Mesenchymal stem cell (in vitro differentiated cells and primary cell): Measurements from ENCODE around the gene PPEF1. TPM values are rescaled to one million over a fixed set of nuclear protein-coding genes. Genes with fewer than 3 reads are reported as not detected.

ENCODE experiments used
- DNase-seq: peaks from one replicate; pipeline ENCODE4 v3.0.0-alpha.2; 2013
- H2AFZ ChIP-seq: one replicate; pipeline ENCODE4 v1.6.1; 2013; ENCODE audit warnings: low read depth, mild to moderate bottlenecking, control low read depth, inconsistent platforms, low read length, moderate library complexity
- H2AK5ac ChIP-seq: 2 replicates; pipeline ENCODE4 v1.6.1; 2013; ENCODE audit warnings: low read length, moderate library complexity, mild to moderate bottlenecking, inconsistent platforms; ENCODE audit not compliant: severe bottlenecking
- H2BK120ac ChIP-seq: one replicate; pipeline ENCODE4 v1.6.1; 2013; ENCODE audit warnings: low read depth, mild to moderate bottlenecking, inconsistent platforms, low read length, moderate library complexity
- H2BK12ac ChIP-seq, 2 experiments: one replicate each; pipeline ENCODE4 v1.6.1; 2013; ENCODE audit warnings: inconsistent platforms in 2 of 2, low read length in 2 of 2, mild to moderate bottlenecking in 2 of 2, moderate library complexity in 2 of 2, control low read depth in 1 of 2
- H2BK15ac ChIP-seq: one replicate; pipeline ENCODE4 v1.6.1; 2013; ENCODE audit warnings: mild to moderate bottlenecking, low read depth, inconsistent platforms; ENCODE audit not compliant: poor library complexity, severe bottlenecking
- H2BK5ac ChIP-seq: 2 replicates; pipeline ENCODE4 v1.6.1; 2013; ENCODE audit warnings: low read depth, mild to moderate bottlenecking, low read length, control low read depth, inconsistent platforms; ENCODE audit not compliant: poor library complexity, severe bottlenecking
- H3K14ac ChIP-seq, 2 experiments: one replicate each; pipeline ENCODE4 v1.6.1; 2013; ENCODE audit warnings: inconsistent platforms in 2 of 2, low read length in 2 of 2, control low read depth in 1 of 2, mild to moderate bottlenecking in 1 of 2, moderate library complexity in 1 of 2
- H3K18ac ChIP-seq, 2 experiments: one replicate each; pipeline ENCODE4 v1.6.1; 2013; ENCODE audit warnings: inconsistent platforms in 2 of 2, low read length in 2 of 2, control low read depth in 1 of 2, low read depth in 1 of 2, mild to moderate bottlenecking in 1 of 2
- H3K23ac ChIP-seq, 2 experiments: one replicate each; pipeline ENCODE4 v1.6.1; 2013; ENCODE audit warnings: inconsistent platforms in 2 of 2, low read length in 2 of 2, mild to moderate bottlenecking in 2 of 2, moderate library complexity in 2 of 2, control low read depth in 1 of 2
- H3K27ac ChIP-seq: 2 replicates; pipeline ENCODE4 v1.5.1; 2013; ENCODE audit warnings: mild to moderate bottlenecking, moderate library complexity, low read length, control low read depth, inconsistent platforms; ENCODE audit not compliant: poor library complexity, severe bottlenecking
- H3K27me3 ChIP-seq, 2 experiments: 2 replicates each; pipeline versions ENCODE4 v1.6.1 to v1.7.0; 2013; ENCODE audit warnings: low read length in 2 of 2, mild to moderate bottlenecking in 2 of 2, moderate library complexity in 2 of 2, control low read depth in 1 of 2, inconsistent platforms in 1 of 2; ENCODE audit not compliant: control insufficient read depth in 1 of 2, insufficient read depth in 1 of 2
- H3K36me3 ChIP-seq, 2 experiments: 2 replicates each; pipeline versions ENCODE4 v1.6.1 to v1.7.0; 2013; ENCODE audit warnings: low read length in 2 of 2, control low read depth in 1 of 2, inconsistent platforms in 1 of 2, low read depth in 1 of 2, mild to moderate bottlenecking in 1 of 2; ENCODE audit not compliant: insufficient read depth in 2 of 2, control insufficient read depth in 1 of 2
- H3K4ac ChIP-seq, 2 experiments: one replicate each; pipeline ENCODE4 v1.6.1; 2013; ENCODE audit warnings: inconsistent platforms in 2 of 2, low read length in 2 of 2, mild to moderate bottlenecking in 2 of 2, moderate library complexity in 2 of 2, control low read depth in 1 of 2, low read depth in 1 of 2
- H3K4me1 ChIP-seq: 2 replicates; pipeline ENCODE4 v1.6.1; 2013; ENCODE audit warnings: low read depth, low read length, control low read depth; ENCODE audit not compliant: control insufficient read depth, insufficient read depth
- H3K4me2 ChIP-seq: 2 replicates; pipeline ENCODE4 v1.6.1; 2013; ENCODE audit warnings: low read length, mild to moderate bottlenecking, inconsistent platforms; ENCODE audit not compliant: poor library complexity, severe bottlenecking
- H3K4me3 ChIP-seq, 2 experiments: 2 replicates each; pipeline versions ENCODE4 v1.5.1 to v1.7.0; 2013; ENCODE audit warnings: low read length in 2 of 2, mild to moderate bottlenecking in 2 of 2, control low read depth in 1 of 2, low read depth in 1 of 2; ENCODE audit not compliant: insufficient read depth in 1 of 2
- H3K79me1 ChIP-seq: replicated peaks from 2 replicates; pipeline ENCODE4 v1.6.1; 2013; ENCODE audit warnings: mild to moderate bottlenecking, control low read depth, low read length, inconsistent platforms; ENCODE audit not compliant: poor library complexity, severe bottlenecking
- H3K9ac ChIP-seq: 2 replicates; pipeline ENCODE4 v1.7.0; 2013; ENCODE audit warnings: mild to moderate bottlenecking, low read length, moderate library complexity
- H3K9me3 ChIP-seq: 2 replicates; pipeline ENCODE4 v1.7.0; 2013; ENCODE audit warnings: mild to moderate bottlenecking, low read length; ENCODE audit not compliant: control insufficient read depth
- H4K8ac ChIP-seq: one replicate; pipeline ENCODE4 v1.6.1; 2013; ENCODE audit warnings: inconsistent platforms, mild to moderate bottlenecking, low read length, moderate library complexity
- H4K91ac ChIP-seq: one replicate; pipeline ENCODE4 v1.6.1; 2013; ENCODE audit warnings: mild to moderate bottlenecking, low read length, inconsistent platforms
- WGBS: methylation state at CpG from one replicate; pipeline ENCODE4 v1.1.7; 2013; ENCODE audit warnings: mixed read lengths; 5-methylcytosine and 5-hydroxymethylcytosine counted together
- polyA plus RNA-seq, 2 experiments: library from polyadenylated mRNA; stranded (reverse); fragments of 200-250 nt; gene quantifications; one replicate each; pipeline ENCODE4 v1.2.3, GENCODE V29; 2013

The PPEF1 gene
- polyA plus RNA-seq (2013, experiment 1 of 2), result 0.12 TPM
- 0.16 TPM for polyA plus RNA-seq (2013, experiment 2 of 2)

GRCh38 chrX:18707426-18708049 lies at the start of gene PPEF1:
Gene PPEF1 (plus strand): TSS chrX:18707645. CDS start chrX:18707781, 136 bp downstream.
- no peak within 1 kb of the TSS for H2AFZ ChIP-seq
- no peak within 1 kb of the TSS for H4K91ac ChIP-seq
- no peak within 1 kb of the TSS for H2BK120ac ChIP-seq
- H2BK5ac ChIP-seq, result no peak within 1 kb of the TSS
- WGBS, result 93% methylated on average over 3 of the region's 8 CpGs
- no peak within 1 kb of the TSS for H3K18ac ChIP-seq
- H3K27ac ChIP-seq, result no peak within 1 kb of the TSS
- no peak within 1 kb of the TSS for H4K8ac ChIP-seq
- no peak within 1 kb of the TSS for H3K14ac ChIP-seq
- H3K79me1 ChIP-seq, result no peaks in the 10 kb centered on the region
- DNase-seq, result no peak
- H2BK15ac ChIP-seq, result no peak within 1 kb of the TSS
- H3K23ac ChIP-seq, result no peak within 1 kb of the TSS
- no peak within 1 kb of the TSS for H3K9ac ChIP-seq
- H2BK12ac ChIP-seq, result no peak within 1 kb of the TSS
- H3K4me2 ChIP-seq, result no peak within 1 kb of the TSS
- H2AK5ac ChIP-seq, result no peak within 1 kb of the TSS
- H3K4me1 ChIP-seq, result no peaks in the 10 kb centered on the region
- no peaks in the 10 kb centered on the region for H3K36me3 ChIP-seq
- H3K27me3 ChIP-seq, result peaks cover 0 to 6% of the 10 kb centered on the region in 2 experiments
- H3K4me3 ChIP-seq, result no peak within 1 kb of the TSS
- no peak within 1 kb of the TSS for H3K4ac ChIP-seq
- no peaks in the 10 kb centered on the region for H3K9me3 ChIP-seq

- H3K9ac ChIP-seq, result no peak overlapping the region
- H3K14ac ChIP-seq, result no peak overlapping the region
- no peak overlapping the region for H3K4me2 ChIP-seq
- H3K27ac ChIP-seq, result no peak overlapping the region
- no peak overlapping the region for H2BK12ac ChIP-seq
- H2AK5ac ChIP-seq, result no peak overlapping the region
- H3K23ac ChIP-seq, result no peak overlapping the region
- H3K4me1 ChIP-seq, result no peaks in the 10 kb centered on the region
- no peak overlapping the region for H3K4me3 ChIP-seq
- H3K27me3 ChIP-seq, result peaks cover 0 to 2% of the 10 kb centered on the region in 2 experiments
- H4K8ac ChIP-seq, result no peak overlapping the region
- H3K36me3 ChIP-seq, result no peaks in the 10 kb centered on the region
- 92% methylated on average over 11 of the region's 12 CpGs for WGBS
- H4K91ac ChIP-seq, result no peak overlapping the region
- no peak overlapping the region for H2BK5ac ChIP-seq
- H2BK15ac ChIP-seq, result no peak overlapping the region
- no peak overlapping the region for H3K18ac ChIP-seq
- no peak overlapping the region for H2BK120ac ChIP-seq
- no peak overlapping the region for H2AFZ ChIP-seq
- H3K79me1 ChIP-seq, result no peaks in the 10 kb centered on the region
- H3K9me3 ChIP-seq, result no peaks in the 10 kb centered on the region
- no peak for DNase-seq
- no peak overlapping the region for H3K4ac ChIP-seq
Measured at GRCh38 chrX:18661273-18661672, 46.2 kb upstream of the PPEF1 start.

GRCh38 chrX:18664947-18665346 lies 42.5 kb upstream of the PPEF1 start:
- Histone ChIP-seq H3K4me3 (no peak overlapping the region), H2BK12ac (no peak overlapping the region), H3K18ac (no peak overlapping the region), H3K4me2 (no peak overlapping the region), H3K79me1 (no peaks in the 10 kb centered on the region), H3K36me3 (no peaks in the 10 kb centered on the region), H3K27ac (no peak overlapping the region), H4K91ac (no peak overlapping the region), H3K4me1 (no peaks in the 10 kb centered on the region), H2BK120ac (no peak overlapping the region), H2BK15ac (no peak overlapping the region), H3K27me3 (peaks cover 0 to 7% of the 10 kb centered on the region in 2 experiments), H2AK5ac (no peak overlapping the region), H2BK5ac (no peak overlapping the region), H3K9me3 (no peaks in the 10 kb centered on the region), H4K8ac (no peak overlapping the region), H2AFZ (no peak overlapping the region), H3K23ac (no peak overlapping the region), H3K4ac (no peak overlapping the region), H3K14ac (no peak overlapping the region), H3K9ac (no peak overlapping the region)
- DNase-seq, result no peak
- 85% methylated on average over 8 of the region's 8 CpGs for WGBS

- WGBS, result 92% methylated on average over 13 of the region's 15 CpGs
Measured at GRCh38 chrX:18666614-18667013, 40.8 kb upstream of the PPEF1 start.

More at GRCh38 chrX:18666614-18667013, 40.8 kb upstream of the PPEF1 start:
- Histone ChIP-seq H3K4me3 (no peak overlapping the region), H4K8ac (no peak overlapping the region), H3K79me1 (no peaks in the 10 kb centered on the region), H2BK120ac (no peak overlapping the region), H3K27me3 (peaks cover 0 to 10% of the 10 kb centered on the region in 2 experiments), H3K9ac (no peak overlapping the region), H3K14ac (no peak overlapping the region), H2BK12ac (no peak overlapping the region), H3K18ac (no peak overlapping the region), H3K4ac (no peak overlapping the region), H2AK5ac (no peak overlapping the region), H3K9me3 (no peaks in the 10 kb centered on the region), H4K91ac (no peak overlapping the region), H2BK5ac (no peak overlapping the region), H3K4me2 (no peak overlapping the region), H2BK15ac (no peak overlapping the region), H3K23ac (no peak overlapping the region), H3K27ac (no peak overlapping the region), H3K4me1 (no peaks in the 10 kb centered on the region), H3K36me3 (no peaks in the 10 kb centered on the region), H2AFZ (no peak overlapping the region)
- no peak for DNase-seq
